ENCODE measurements around the gene KIRREL3. TPM values are rescaled to one million over a fixed set of nuclear protein-coding genes. Genes with fewer than 3 reads are reported as not detected.
A peak's percentile ranks its signal among the peaks of the same experiment; 100 is the strongest.

KIRREL3 gene
- total and polyA plus RNA-seq, 12 donors, result 0.13 to 0.58 (median 0.30) TPM

- no peak for TF ChIP-seq CTCF (IDR thresholded peaks at IDR 0.05)
- no peak for ATAC-seq
- DNase-seq, result no peak
- Histone ChIP-seq H3K27ac (no peak overlapping the region), H3K4me1 (peaks cover 0 to 13% (median 5%) of the 10 kb centered on the region in 9 donors), H3K36me3 (no peaks in the 10 kb centered on the region), H3K27me3 (peaks cover 0 to 7% (median 0%) of the 10 kb centered on the region in 7 donors), H3K9me3 (peaks cover 0 to 18% (median 0%) of the 10 kb centered on the region in 11 donors), H3K4me3 (no peak overlapping the region)
- 55 to 75% methylated on average over 9 of the region's 9 CpGs for WGBS, 2 donors
- intact Hi-C loops (cut with DNase I), result no loop called here
These were observed 107.8 kb downstream of the KIRREL3 start for GRCh38 chr11:126892756-126893155.

GRCh38 chr11:126891556-126892217 lies 108.9 kb downstream of the KIRREL3 start:
- Histone ChIP-seq H3K4me1 (peaks cover 0 to 13% (median 5%) of the 10 kb centered on the region in 9 donors), H3K36me3 (no peaks in the 10 kb centered on the region), H3K4me3 (no peak overlapping the region), H3K9me3 (peaks cover 0 to 14% (median 0%) of the 10 kb centered on the region in 11 donors), H3K27ac (no peak overlapping the region), H3K27me3 (peaks cover 0 to 7% (median 0%) of the 10 kb centered on the region in 7 donors)
- DNase-seq (peak; percentile 9 to 18), ATAC-seq (peak in 4 of 8 donors; percentile 26 to 59 (median 50))
- intact Hi-C loops (cut with DNase I), result no loop called here
- WGBS, 2 donors, result 18 to 23% methylated on average over 4 of the region's 4 CpGs
- TF ChIP-seq CTCF (IDR thresholded peaks at IDR 0.05), result no peak

- peaks cover 0 to 3% (median 0%) of the 10 kb centered on the region in 11 donors for H3K9me3 ChIP-seq
- WGBS, 2 donors, result 55 to 59% methylated on average over 7 of the region's 7 CpGs
- no peaks in the 10 kb centered on the region for H3K36me3 ChIP-seq
These were observed 110.0 kb downstream of the KIRREL3 start for GRCh38 chr11:126890561-126890960.

GRCh38 chr11:126888115-126888712 lies 112.4 kb downstream of the KIRREL3 start:
- Histone ChIP-seq H3K4me3 (no peak overlapping the region), H3K4me1 (peaks cover 0 to 13% (median 5%) of the 10 kb centered on the region in 9 donors), H3K9me3 (no peaks in the 10 kb centered on the region), H3K27ac (no peak overlapping the region), H3K36me3 (no peaks in the 10 kb centered on the region), H3K27me3 (no peaks in the 10 kb centered on the region)
- 79% methylated on average over 7 of the region's 7 CpGs for WGBS, 2 donors
- DNase-seq, result no peak
- TF ChIP-seq CTCF (IDR thresholded peaks at IDR 0.05), result no peak
- ATAC-seq, result no peak
- intact Hi-C loops (cut with DNase I), result no loop called here

More at GRCh38 chr11:126890561-126890960, 110.0 kb downstream of the KIRREL3 start:
- intact Hi-C loops (cut with DNase I), result no loop called here
- Histone ChIP-seq H3K27me3 (peaks cover 0 to 7% (median 0%) of the 10 kb centered on the region in 7 donors), H3K27ac (no peak overlapping the region), H3K4me3 (no peak overlapping the region), H3K4me1 (peaks cover 0 to 13% (median 5%) of the 10 kb centered on the region in 9 donors)
- TF ChIP-seq CTCF (IDR thresholded peaks at IDR 0.05), result no peak
- DNase-seq, result no peak
- ATAC-seq, result no peak
